Measurements from ENCODE around the gene LNPEP. TPM values are rescaled to one million over a fixed set of nuclear protein-coding genes. Genes with fewer than 3 reads are reported as not detected.

LNPEP gene
- total and polyA plus RNA-seq, 2 donors (not counting 1 experiment from before 2014, with no cell fraction given): 10.5 to 92.9 TPM

- H2AFZ ChIP-seq (ENCODE audit: insufficient read depth, low read depth, low read length, poor library complexity, severe bottlenecking): no peak overlapping the region
- Mint-ChIP-seq H3K27me3 (no peaks in the 10 kb centered on the region), H3K27ac (peak overlapping the region; percentile 10), H3K4me1 (peaks cover 10% of the 10 kb centered on the region), H3K4me3 (no peak overlapping the region), H3K9me3 (ENCODE audit: insufficient read depth) (no peaks in the 10 kb centered on the region)
- H3K79me2 ChIP-seq (ENCODE audit: control insufficient read depth, insufficient read depth, low read length): peaks cover 21% of the 10 kb centered on the region
- H3K4me3 ChIP-seq (ENCODE audit: control extremely low read depth in 1 of 5, extremely low read depth in 1 of 5, insufficient read depth in 1 of 5, low read depth in 2 of 5, low read length in 4 of 5): no peak overlapping the region
- H3K27me3 ChIP-seq (replicated peaks in 1 of 4; ENCODE audit: control extremely low read depth in 1 of 4, control insufficient read depth in 3 of 4, insufficient read depth in 4 of 4, low read length in 3 of 4): no peaks in the 10 kb centered on the region
- H4K20me1 ChIP-seq (ENCODE audit: control insufficient read depth, insufficient read depth, low read length, poor library complexity, severe bottlenecking): no peaks in the 10 kb centered on the region
- peaks cover 3 to 6% of the 10 kb centered on the region in 2 donors for H3K4me1 ChIP-seq (ENCODE audit: control insufficient read depth in 2 of 2, insufficient read depth in 2 of 2, low read length in 2 of 2)
- WGBS (ENCODE audit: insufficient coverage): no CpG with 5 or more reads among the region's 2 CpGs
- H3K9ac ChIP-seq (ENCODE audit: low read length): no peak overlapping the region
- H3K9me3 ChIP-seq (ENCODE audit: control extremely low read depth in 1 of 3, control insufficient read depth in 2 of 3, insufficient read depth in 1 of 3, low read length in 2 of 3): no peaks in the 10 kb centered on the region
- CTCF ChIA-PET: interaction anchor here (1.0 to 5.0 kb wide), 3 partner anchors 35 to 258 kb away, joined by 5 to 51 read pairs (median 6); partner anchors contain the start of gene LIX1
- no peak overlapping the region for H3K27ac ChIP-seq (ENCODE audit: low read length in 2 of 2)
- POLR2A ChIA-PET: no interaction called here
- DNase-seq: no peak
- no peak for TF ChIP-seq EZH2 (IDR thresholded peaks at IDR 0.05; ENCODE audit: borderline replicate concordance, insufficient read depth, low read depth, low read length, poor library complexity, severe bottlenecking)
- TF ChIP-seq CTCF (IDR thresholded peaks at IDR 0.05): no peak
- intact Hi-C loops (cut with micrococcal nuclease): no loop called here
- ATAC-seq (ENCODE audit: low read depth): no peak
- no peak overlapping the region for H3K4me2 ChIP-seq (replicated peaks; ENCODE audit: low read depth, low read length, poor library complexity, severe bottlenecking)
- peaks cover 12 to 85% of the 10 kb centered on the region in 2 experiments for H3K36me3 ChIP-seq (replicated peaks in 1 of 2; ENCODE audit: control extremely low read depth in 1 of 2, control insufficient read depth in 1 of 2, extremely low read depth in 1 of 2, insufficient read depth in 2 of 2, low read length in 1 of 2)
Measured at GRCh38 chr5:96903300-96903699, 32.6 kb upstream of the LNPEP start.

GRCh38 chr5:96904054-96904931 lies 31.6 kb upstream of the LNPEP start:
- H3K36me3 ChIP-seq (replicated peaks in 1 of 2; ENCODE audit: control extremely low read depth in 1 of 2, control insufficient read depth in 1 of 2, extremely low read depth in 1 of 2, insufficient read depth in 2 of 2, low read length in 1 of 2): peaks cover 10 to 87% of the 10 kb centered on the region in 2 experiments
- H2AFZ ChIP-seq (ENCODE audit: insufficient read depth, low read depth, low read length, poor library complexity, severe bottlenecking): peak overlapping the region; percentile 3
- H3K9ac ChIP-seq (ENCODE audit: low read length): no peak overlapping the region
- H3K27me3 ChIP-seq (replicated peaks in 1 of 4; ENCODE audit: control extremely low read depth in 1 of 4, control insufficient read depth in 3 of 4, insufficient read depth in 4 of 4, low read length in 3 of 4): no peaks in the 10 kb centered on the region
- Mint-ChIP-seq H3K27me3 (no peaks in the 10 kb centered on the region), H3K4me3 (no peak overlapping the region), H3K27ac (peak overlapping the region; percentile 56), H3K4me1 (peaks cover 7% of the 10 kb centered on the region), H3K9me3 (ENCODE audit: insufficient read depth) (no peaks in the 10 kb centered on the region)
- H3K79me2 ChIP-seq (ENCODE audit: control insufficient read depth, insufficient read depth, low read length): peaks cover 17% of the 10 kb centered on the region
- WGBS (ENCODE audit: insufficient coverage): 67% methylated on average over 1 of the region's 3 CpGs
- ChIA-PET POLR2A (interaction anchor here (0.7 kb wide), 1 partner anchor 97 kb away, joined by 4 read pairs; the partner anchor contains the start of gene ERAP1), CTCF (interaction anchor here (1.0 to 5.0 kb wide), 4 partner anchors 11 to 257 kb away, joined by 4 to 51 read pairs (median 6); partner anchors contain the start of gene LIX1)
- H3K4me1 ChIP-seq (ENCODE audit: control insufficient read depth in 2 of 2, insufficient read depth in 2 of 2, low read length in 2 of 2): peaks cover 3 to 6% of the 10 kb centered on the region in 2 donors
- H3K27ac ChIP-seq (ENCODE audit: low read length in 2 of 2): peak overlapping the region in 1 of 2 donors; percentile 34
- TF ChIP-seq CTCF (IDR thresholded peaks at IDR 0.05) (no peak), EZH2 (IDR thresholded peaks at IDR 0.05; ENCODE audit: borderline replicate concordance, insufficient read depth, low read depth, low read length, poor library complexity, severe bottlenecking) (no peak)
- intact Hi-C loops (cut with micrococcal nuclease): no loop called here
- no peaks in the 10 kb centered on the region for H4K20me1 ChIP-seq (ENCODE audit: control insufficient read depth, insufficient read depth, low read length, poor library complexity, severe bottlenecking)
- no peak for ATAC-seq (ENCODE audit: low read depth)
- no peak overlapping the region for H3K4me3 ChIP-seq (ENCODE audit: control extremely low read depth in 1 of 5, extremely low read depth in 1 of 5, insufficient read depth in 1 of 5, low read depth in 2 of 5, low read length in 4 of 5)
- no peaks in the 10 kb centered on the region for H3K9me3 ChIP-seq (ENCODE audit: control extremely low read depth in 1 of 3, control insufficient read depth in 2 of 3, insufficient read depth in 1 of 3, low read length in 2 of 3)
- H3K4me2 ChIP-seq (replicated peaks; ENCODE audit: low read depth, low read length, poor library complexity, severe bottlenecking): no peak overlapping the region
- no peak for DNase-seq

Data from B cell (primary cell).